WTC11 (cell line): ENCODE data around the gene MXRA7. TPM values are rescaled to one million over a fixed set of nuclear protein-coding genes. Genes with fewer than 3 reads are reported as not detected.

ENCODE experiments used
- ATAC-seq: fragments of 200-7000 bp; cut with Tn5 transposase; 2 replicates; pipeline ENCODE4 v1.10.0; 2021; ENCODE audit warnings: mild to moderate bottlenecking, moderate library complexity
- CTCF ChIA-PET: fragments of 300-600 bp; sonication (Branson Sonifier 250); formaldehyde crosslinking; loops from one replicate; lab custom pipeline; 2021; ENCODE audit warnings: antibody characterized with exemption; lab: Charles Lee
- POLR2A ChIA-PET: fragments of 350-600 bp; sonication (Branson Sonifier 250); formaldehyde crosslinking; loops from one replicate; lab custom pipeline; 2021; ENCODE audit warnings: antibody characterized with exemption; lab: Charles Lee
- DNase-seq: peaks from one replicate; pipeline ENCODE4 v3.0.0; 2021; ENCODE audit warnings: low spot score
- H3K27ac Mint-ChIP-seq: 2 replicates; pipeline ENCODE4 v1.8.0; 2021; ENCODE audit warnings: mixed read lengths
- H3K27me3 Mint-ChIP-seq: 2 replicates; pipeline ENCODE4 v1.8.0; 2021; ENCODE audit warnings: low read depth, mild to moderate bottlenecking, moderate library complexity, mixed read lengths
- H3K36me3 Mint-ChIP-seq: 2 replicates; pipeline ENCODE4 v1.8.0; 2021; ENCODE audit warnings: mixed read lengths
- H3K4me1 Mint-ChIP-seq: 2 replicates; pipeline ENCODE4 v1.8.0; 2022; ENCODE audit warnings: mixed read lengths
- H3K4me3 Mint-ChIP-seq: 2 replicates; pipeline ENCODE4 v1.8.0; 2021; ENCODE audit warnings: mild to moderate bottlenecking, moderate library complexity, mixed read lengths
- H3K9me3 Mint-ChIP-seq: 2 replicates; pipeline ENCODE4 v1.8.0; 2021; ENCODE audit warnings: mixed read lengths
- ATF2 ChIP-seq: sonication (generic); formaldehyde crosslinking; IDR thresholded peaks from 2 replicates; pipeline ENCODE4 v1.8.1; 2022; ENCODE audit warnings: low read depth, missing genetic modification reagents, borderline replicate concordance
- CREM ChIP-seq: sonication (generic); formaldehyde crosslinking; IDR thresholded peaks from 2 replicates; pipeline ENCODE4 v1.8.1; 2022; ENCODE audit warnings: mild to moderate bottlenecking, missing genetic modification reagents, moderate library complexity
- FOXP4 ChIP-seq: sonication (generic); formaldehyde crosslinking; IDR thresholded peaks from 2 replicates; pipeline ENCODE4 v1.8.0; 2022; ENCODE audit warnings: mild to moderate bottlenecking, missing genetic modification reagents
- GABPB1 ChIP-seq: sonication (generic); formaldehyde crosslinking; IDR thresholded peaks from 2 replicates; pipeline ENCODE4 v1.8.1; 2023; ENCODE audit warnings: mild to moderate bottlenecking, missing genetic modification reagents
- GRHL2 ChIP-seq: fragments of 250-450 bp; sonication (Bioruptor Pico); IDR thresholded peaks from 2 replicates; pipeline ENCODE4 v1.8.0; 2022; ENCODE audit warnings: mild to moderate bottlenecking, moderate library complexity; ENCODE audit not compliant: insufficient replicate concordance, severe bottlenecking
- GTF2I ChIP-seq: fragments of 250-450 bp; sonication (Bioruptor Pico); conservative IDR thresholded peaks from 2 replicates; pipeline ENCODE4 v1.4.0; 2021; ENCODE audit warnings: mild to moderate bottlenecking
- HMGA2 ChIP-seq: fragments of 250-450 bp; sonication (Bioruptor Pico); IDR thresholded peaks from 2 replicates; pipeline ENCODE4 v1.4.0; 2021; ENCODE audit warnings: mild to moderate bottlenecking, moderate library complexity
- MXD4 ChIP-seq: fragments of 250-450 bp; sonication (Bioruptor Pico); IDR thresholded peaks from 2 replicates; pipeline ENCODE4 v1.8.0; 2021; ENCODE audit warnings: mild to moderate bottlenecking, moderate library complexity, borderline replicate concordance
- NFE2L1 ChIP-seq: sonication (generic); formaldehyde crosslinking; IDR thresholded peaks from 2 replicates; pipeline ENCODE4 v1.8.1; 2023; ENCODE audit warnings: missing genetic modification reagents
- PRDM15 ChIP-seq: sonication (generic); formaldehyde crosslinking; IDR thresholded peaks from 2 replicates; pipeline ENCODE4 v1.8.0; 2022; ENCODE audit warnings: missing genetic modification reagents
- ZBTB21 ChIP-seq: sonication (generic); formaldehyde crosslinking; IDR thresholded peaks from 2 replicates; pipeline ENCODE4 v1.8.1; 2023; ENCODE audit warnings: mild to moderate bottlenecking, missing genetic modification reagents, borderline replicate concordance
- ZBTB43 ChIP-seq: sonication (generic); formaldehyde crosslinking; IDR thresholded peaks from 2 replicates; pipeline ENCODE4 v1.8.1; 2023; ENCODE audit warnings: mild to moderate bottlenecking, missing genetic modification reagents
- ZMAT4 ChIP-seq: fragments of 250-450 bp; sonication (Bioruptor Pico); IDR thresholded peaks from 2 replicates; pipeline ENCODE4 v1.9.0; 2021; ENCODE audit warnings: mild to moderate bottlenecking
- ZNF121 ChIP-seq: sonication (generic); formaldehyde crosslinking; IDR thresholded peaks from 2 replicates; pipeline ENCODE4 v1.8.0; 2023; ENCODE audit warnings: missing genetic modification reagents
- ZNF317 ChIP-seq: sonication (generic); formaldehyde crosslinking; IDR thresholded peaks from 2 replicates; pipeline ENCODE4 v1.8.1; 2023; ENCODE audit warnings: low read depth, mild to moderate bottlenecking, moderate library complexity, missing genetic modification reagents, borderline replicate concordance
- total RNA-seq: library from RNA; stranded (reverse); gene quantifications from 3 replicates; pipeline ENCODE4 v1.2.3, GENCODE V29; 2021
- TF ChIP-seq, protein P1 (sequence below): sonication (generic); formaldehyde crosslinking; IDR thresholded peaks from 2 replicates; pipeline ENCODE4 v1.8.1; 2023; ENCODE audit warnings: mild to moderate bottlenecking, missing genetic modification reagents
- TF ChIP-seq, protein P2 (sequence below): sonication (generic); formaldehyde crosslinking; IDR thresholded peaks from 2 replicates; pipeline ENCODE4 v1.8.0; 2022; ENCODE audit warnings: mild to moderate bottlenecking, missing genetic modification reagents
- TF ChIP-seq, protein P3 (sequence below): sonication (generic); formaldehyde crosslinking; IDR thresholded peaks from 2 replicates; pipeline ENCODE4 v1.8.1; 2022; ENCODE audit warnings: low read depth, mild to moderate bottlenecking, moderate library complexity, missing genetic modification reagents, borderline replicate concordance

MXRA7 gene
- total RNA-seq, 1 experiment from 2014 or later: 46.5 TPM

GRCh38 chr17:76752006-76752405 lies 41.2 kb upstream of the MXRA7 start (continued):
- TF ChIP-seq PRDM15 (CRISPR knock-in tag) (no peak), ZNF121 (CRISPR knock-in tag) (no peak), ATF2 (CRISPR knock-in tag) (no peak), GTF2I (no peak), ZBTB43 (CRISPR knock-in tag) (no peak)

DNA sequence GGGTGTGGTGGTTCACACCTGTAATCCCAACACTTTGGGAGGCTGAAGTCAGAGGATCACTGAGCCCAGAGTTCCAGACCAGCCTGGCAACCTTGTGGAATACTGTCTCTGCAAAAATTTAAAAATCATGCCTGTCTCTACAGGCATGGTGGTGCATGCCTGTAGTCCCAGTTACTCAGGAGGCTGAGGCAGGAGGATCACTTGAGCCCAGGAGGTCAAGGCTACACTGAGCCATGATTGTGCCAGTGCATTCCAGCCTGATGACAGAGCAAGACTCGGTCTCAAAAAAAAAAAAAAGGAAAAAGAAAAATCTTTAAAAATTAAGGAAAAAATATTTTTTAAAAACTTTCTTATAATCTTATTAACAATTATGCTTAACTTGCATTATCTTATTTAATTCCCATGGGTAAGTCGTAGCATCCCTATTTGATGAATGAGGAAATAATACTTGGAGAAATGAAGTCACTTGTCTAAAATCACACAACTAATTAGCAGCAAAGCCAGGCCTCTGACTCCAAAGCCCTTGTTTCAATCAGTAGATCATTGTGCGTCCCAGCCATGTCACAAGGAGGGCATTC lies 40.7 kb upstream of the MXRA7 start:
- DNase-seq (no peak), ATAC-seq (no peak)
- H3K27ac Mint-ChIP-seq: no peak overlapping the region
- H3K4me1 Mint-ChIP-seq: no peaks in the 10 kb centered on the region
- H3K27me3 Mint-ChIP-seq: no peaks in the 10 kb centered on the region
- ChIA-PET CTCF (no interaction called here), POLR2A (no interaction called here)
- peaks cover 16% of the 10 kb centered on the region for H3K36me3 Mint-ChIP-seq
- no peak overlapping the region for H3K4me3 Mint-ChIP-seq
- no peaks in the 10 kb centered on the region for H3K9me3 Mint-ChIP-seq
- no peak for TF ChIP-seq GRHL2 (CRISPR knock-in tag)
- TF ChIP-seq MXD4: no peak
- TF ChIP-seq NFE2L1: no peak
- no peak for TF ChIP-seq ZMAT4 (CRISPR knock-in tag)
- no peak for TF ChIP-seq GABPB1 (CRISPR knock-in tag)
- no peak for TF ChIP-seq HMGA2 (CRISPR knock-in tag)
- no peak for TF ChIP-seq ZBTB43 (CRISPR knock-in tag)
- TF ChIP-seq CREM (CRISPR knock-in tag): no peak
- TF ChIP-seq, protein P1, sequence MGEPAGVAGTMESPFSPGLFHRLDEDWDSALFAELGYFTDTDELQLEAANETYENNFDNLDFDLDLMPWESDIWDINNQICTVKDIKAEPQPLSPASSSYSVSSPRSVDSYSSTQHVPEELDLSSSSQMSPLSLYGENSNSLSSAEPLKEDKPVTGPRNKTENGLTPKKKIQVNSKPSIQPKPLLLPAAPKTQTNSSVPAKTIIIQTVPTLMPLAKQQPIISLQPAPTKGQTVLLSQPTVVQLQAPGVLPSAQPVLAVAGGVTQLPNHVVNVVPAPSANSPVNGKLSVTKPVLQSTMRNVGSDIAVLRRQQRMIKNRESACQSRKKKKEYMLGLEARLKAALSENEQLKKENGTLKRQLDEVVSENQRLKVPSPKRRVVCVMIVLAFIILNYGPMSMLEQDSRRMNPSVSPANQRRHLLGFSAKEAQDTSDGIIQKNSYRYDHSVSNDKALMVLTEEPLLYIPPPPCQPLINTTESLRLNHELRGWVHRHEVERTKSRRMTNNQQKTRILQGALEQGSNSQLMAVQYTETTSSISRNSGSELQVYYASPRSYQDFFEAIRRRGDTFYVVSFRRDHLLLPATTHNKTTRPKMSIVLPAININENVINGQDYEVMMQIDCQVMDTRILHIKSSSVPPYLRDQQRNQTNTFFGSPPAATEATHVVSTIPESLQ (CRISPR knock-in tag): no peak
- TF ChIP-seq ZBTB21 (CRISPR knock-in tag): no peak
- TF ChIP-seq, protein P2, sequence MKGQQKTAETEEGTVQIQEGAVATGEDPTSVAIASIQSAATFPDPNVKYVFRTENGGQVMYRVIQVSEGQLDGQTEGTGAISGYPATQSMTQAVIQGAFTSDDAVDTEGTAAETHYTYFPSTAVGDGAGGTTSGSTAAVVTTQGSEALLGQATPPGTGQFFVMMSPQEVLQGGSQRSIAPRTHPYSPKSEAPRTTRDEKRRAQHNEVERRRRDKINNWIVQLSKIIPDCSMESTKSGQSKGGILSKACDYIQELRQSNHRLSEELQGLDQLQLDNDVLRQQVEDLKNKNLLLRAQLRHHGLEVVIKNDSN (CRISPR knock-in tag): no peak
- TF ChIP-seq, protein P3, sequence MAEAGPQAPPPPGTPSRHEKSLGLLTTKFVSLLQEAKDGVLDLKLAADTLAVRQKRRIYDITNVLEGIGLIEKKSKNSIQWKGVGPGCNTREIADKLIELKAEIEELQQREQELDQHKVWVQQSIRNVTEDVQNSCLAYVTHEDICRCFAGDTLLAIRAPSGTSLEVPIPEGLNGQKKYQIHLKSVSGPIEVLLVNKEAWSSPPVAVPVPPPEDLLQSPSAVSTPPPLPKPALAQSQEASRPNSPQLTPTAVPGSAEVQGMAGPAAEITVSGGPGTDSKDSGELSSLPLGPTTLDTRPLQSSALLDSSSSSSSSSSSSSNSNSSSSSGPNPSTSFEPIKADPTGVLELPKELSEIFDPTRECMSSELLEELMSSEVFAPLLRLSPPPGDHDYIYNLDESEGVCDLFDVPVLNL (CRISPR knock-in tag): no peak
- TF ChIP-seq FOXP4 (CRISPR knock-in tag): no peak
- no peak for TF ChIP-seq ZNF317 (CRISPR knock-in tag)
